C4-2B (cell line): Measurements from ENCODE around the gene CEP170.

ENCODE experiments used
- ZFX ChIP-seq: fragments of 450-650 bp; IDR thresholded peaks from 2 replicates; pipeline ENCODE4 v1.6.1; 2017
- TF ChIP-seq, protein P1 (sequence below): fragments of 450-650 bp; conservative IDR thresholded peaks from 2 replicates; pipeline ENCODE4 v1.5.1; 2017; ENCODE audit warnings: mild to moderate bottlenecking

DNA sequence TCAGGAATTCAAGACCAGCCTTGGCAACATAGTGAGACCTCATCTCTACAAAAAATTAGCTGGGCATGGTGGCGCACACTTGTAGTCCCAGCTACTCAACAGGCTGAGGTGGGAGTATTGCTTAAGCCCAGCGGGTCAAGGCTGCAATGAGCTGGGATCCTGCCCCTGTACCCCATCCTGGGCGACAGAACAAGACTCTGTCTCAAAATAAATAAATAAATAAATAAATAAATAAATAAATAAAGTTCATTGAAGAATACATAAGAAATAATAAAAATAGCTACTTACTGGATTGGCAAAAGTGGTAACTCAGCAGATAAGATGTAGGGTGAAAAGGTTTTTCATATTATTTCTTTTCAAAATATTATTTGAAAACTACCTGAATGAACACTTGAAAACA lies 5.9 kb downstream of the CEP170 start:
- TF ChIP-seq, protein P1, sequence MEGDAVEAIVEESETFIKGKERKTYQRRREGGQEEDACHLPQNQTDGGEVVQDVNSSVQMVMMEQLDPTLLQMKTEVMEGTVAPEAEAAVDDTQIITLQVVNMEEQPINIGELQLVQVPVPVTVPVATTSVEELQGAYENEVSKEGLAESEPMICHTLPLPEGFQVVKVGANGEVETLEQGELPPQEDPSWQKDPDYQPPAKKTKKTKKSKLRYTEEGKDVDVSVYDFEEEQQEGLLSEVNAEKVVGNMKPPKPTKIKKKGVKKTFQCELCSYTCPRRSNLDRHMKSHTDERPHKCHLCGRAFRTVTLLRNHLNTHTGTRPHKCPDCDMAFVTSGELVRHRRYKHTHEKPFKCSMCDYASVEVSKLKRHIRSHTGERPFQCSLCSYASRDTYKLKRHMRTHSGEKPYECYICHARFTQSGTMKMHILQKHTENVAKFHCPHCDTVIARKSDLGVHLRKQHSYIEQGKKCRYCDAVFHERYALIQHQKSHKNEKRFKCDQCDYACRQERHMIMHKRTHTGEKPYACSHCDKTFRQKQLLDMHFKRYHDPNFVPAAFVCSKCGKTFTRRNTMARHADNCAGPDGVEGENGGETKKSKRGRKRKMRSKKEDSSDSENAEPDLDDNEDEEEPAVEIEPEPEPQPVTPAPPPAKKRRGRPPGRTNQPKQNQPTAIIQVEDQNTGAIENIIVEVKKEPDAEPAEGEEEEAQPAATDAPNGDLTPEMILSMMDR = no peak
- TF ChIP-seq ZFX = no peak
